ENCODE measurements around the gene TFAP2A.

TFAP2A gene

GRCh38 chr6:10453596-10453995 lies 38.7 kb upstream of the TFAP2A start:
- H3F3A ChIP-seq (ENCODE audit: insufficient read depth): no peaks in the 10 kb centered on the region
- no peak overlapping the region for H2AFZ ChIP-seq (ENCODE audit: low read depth, low read length, severe bottlenecking)
- H3K9me3 ChIP-seq (ENCODE audit: insufficient read depth, low read length): no peaks in the 10 kb centered on the region
- H3K36me3 ChIP-seq (ENCODE audit: low read length): no peaks in the 10 kb centered on the region
- H3K27ac ChIP-seq (ENCODE audit: low read depth, low read length): no peak overlapping the region
- H3K4me3 ChIP-seq (ENCODE audit: insufficient read depth, low read length, poor library complexity, severe bottlenecking): no peak overlapping the region
- no peaks in the 10 kb centered on the region for H3K27me3 ChIP-seq (ENCODE audit: low read length)
- no peak overlapping the region for H3K4me2 ChIP-seq (ENCODE audit: low read depth, low read length, poor library complexity, severe bottlenecking)
- H3K9me2 ChIP-seq (replicated peaks; ENCODE audit: insufficient read depth, low read length): no peaks in the 10 kb centered on the region
- H3K9ac ChIP-seq (ENCODE audit: low read length): no peak overlapping the region
- TF ChIP-seq CTCF (IDR thresholded peaks at IDR 0.05; ENCODE audit: insufficient read depth, low read length, poor library complexity, severe bottlenecking) (no peak), EZH2phosphoT487 (conservative IDR thresholded peaks at IDR 0.05; ENCODE audit: low read length) (no peak)
- H3K79me2 ChIP-seq (ENCODE audit: insufficient read depth, low read length): no peaks in the 10 kb centered on the region
- no peaks in the 10 kb centered on the region for H4K20me1 ChIP-seq (ENCODE audit: low read depth, low read length)

DNA sequence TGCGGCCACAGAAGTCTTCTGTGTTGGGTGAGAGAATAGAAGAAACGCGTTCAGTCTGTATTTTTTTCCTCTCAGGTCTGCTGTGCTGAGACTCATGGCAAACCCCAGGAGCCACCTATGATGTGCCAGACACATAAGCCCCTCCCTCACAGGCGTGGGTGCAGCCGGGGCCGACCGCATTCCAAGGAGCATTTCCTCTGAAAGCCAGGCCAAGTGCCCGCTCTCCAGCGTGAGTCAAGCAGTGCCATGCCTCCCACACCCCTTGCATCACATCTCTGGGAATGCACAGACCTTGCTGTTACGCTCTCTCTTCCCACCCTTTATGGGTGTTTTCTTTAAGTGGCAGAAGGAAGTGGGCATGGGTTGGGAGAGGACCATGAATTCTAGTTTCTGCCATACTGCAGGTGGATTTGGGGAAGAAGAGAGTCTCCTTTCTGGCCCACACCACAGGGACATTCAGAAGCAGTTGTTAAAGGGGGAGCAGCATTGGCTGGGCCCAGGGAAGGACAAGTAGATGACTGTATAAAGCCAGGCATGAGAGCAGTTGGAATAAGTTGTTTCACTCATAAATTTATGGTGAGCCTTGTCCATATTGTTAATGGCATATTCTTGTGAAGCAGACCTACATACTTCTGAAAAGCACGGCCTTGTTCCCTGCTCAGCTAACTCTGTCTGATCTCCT lies 37.1 kb upstream of the TFAP2A start:
- no peak overlapping the region for H3K4me2 ChIP-seq (ENCODE audit: low read depth, low read length, poor library complexity, severe bottlenecking)
- no peaks in the 10 kb centered on the region for H3K9me2 ChIP-seq (replicated peaks; ENCODE audit: insufficient read depth, low read length)
- H3K9me3 ChIP-seq (ENCODE audit: insufficient read depth, low read length): no peaks in the 10 kb centered on the region
- H3K36me3 ChIP-seq (ENCODE audit: low read length): no peaks in the 10 kb centered on the region
- H3K9ac ChIP-seq (ENCODE audit: low read length): no peak overlapping the region
- no peak overlapping the region for H3K27ac ChIP-seq (ENCODE audit: low read depth, low read length)
- H3K4me3 ChIP-seq (ENCODE audit: insufficient read depth, low read length, poor library complexity, severe bottlenecking): no peak overlapping the region
- H2AFZ ChIP-seq (ENCODE audit: low read depth, low read length, severe bottlenecking): no peak overlapping the region
- no peaks in the 10 kb centered on the region for H3F3A ChIP-seq (ENCODE audit: insufficient read depth)
- TF ChIP-seq CTCF (IDR thresholded peaks at IDR 0.05; ENCODE audit: insufficient read depth, low read length, poor library complexity, severe bottlenecking) (no peak), EZH2phosphoT487 (conservative IDR thresholded peaks at IDR 0.05; ENCODE audit: low read length) (no peak)
- H3K27me3 ChIP-seq (ENCODE audit: low read length): no peaks in the 10 kb centered on the region
- no peaks in the 10 kb centered on the region for H3K79me2 ChIP-seq (ENCODE audit: insufficient read depth, low read length)
- no peaks in the 10 kb centered on the region for H4K20me1 ChIP-seq (ENCODE audit: low read depth, low read length)

GRCh38 chr6:10451394-10451793 lies 36.5 kb upstream of the TFAP2A start:
- Histone ChIP-seq H3K36me3 (ENCODE audit: low read length) (no peaks in the 10 kb centered on the region), H3K27ac (ENCODE audit: low read depth, low read length) (no peak overlapping the region), H4K20me1 (ENCODE audit: low read depth, low read length) (no peaks in the 10 kb centered on the region), H3K9me2 (replicated peaks; ENCODE audit: insufficient read depth, low read length) (no peaks in the 10 kb centered on the region), H3F3A (ENCODE audit: insufficient read depth) (no peaks in the 10 kb centered on the region), H3K4me2 (ENCODE audit: low read depth, low read length, poor library complexity, severe bottlenecking) (no peak overlapping the region), H3K9ac (ENCODE audit: low read length) (no peak overlapping the region), H3K4me3 (ENCODE audit: insufficient read depth, low read length, poor library complexity, severe bottlenecking) (no peak overlapping the region), H3K9me3 (ENCODE audit: insufficient read depth, low read length) (no peaks in the 10 kb centered on the region), H2AFZ (ENCODE audit: low read depth, low read length, severe bottlenecking) (no peak overlapping the region), H3K79me2 (ENCODE audit: insufficient read depth, low read length) (no peaks in the 10 kb centered on the region), H3K27me3 (ENCODE audit: low read length) (no peaks in the 10 kb centered on the region)
- TF ChIP-seq CTCF (IDR thresholded peaks at IDR 0.05; ENCODE audit: insufficient read depth, low read length, poor library complexity, severe bottlenecking) (no peak), EZH2phosphoT487 (conservative IDR thresholded peaks at IDR 0.05; ENCODE audit: low read length) (no peak)

Data from SU-DHL-6 (cell line).